Measurements from ENCODE around the gene MRPS35. TPM values are rescaled to one million over a fixed set of nuclear protein-coding genes. Genes with fewer than 3 reads are reported as not detected.

The MRPS35 gene
- total RNA-seq, 2 donors from 2014 or later, result 85.8 to 90.7 TPM

GRCh38 chr12:27672643-27673042 is 38.0 kb upstream of the MRPS35 start:
- Histone ChIP-seq H3K27ac (no peak overlapping the region), H3K36me3 (no peaks in the 10 kb centered on the region)

DNA sequence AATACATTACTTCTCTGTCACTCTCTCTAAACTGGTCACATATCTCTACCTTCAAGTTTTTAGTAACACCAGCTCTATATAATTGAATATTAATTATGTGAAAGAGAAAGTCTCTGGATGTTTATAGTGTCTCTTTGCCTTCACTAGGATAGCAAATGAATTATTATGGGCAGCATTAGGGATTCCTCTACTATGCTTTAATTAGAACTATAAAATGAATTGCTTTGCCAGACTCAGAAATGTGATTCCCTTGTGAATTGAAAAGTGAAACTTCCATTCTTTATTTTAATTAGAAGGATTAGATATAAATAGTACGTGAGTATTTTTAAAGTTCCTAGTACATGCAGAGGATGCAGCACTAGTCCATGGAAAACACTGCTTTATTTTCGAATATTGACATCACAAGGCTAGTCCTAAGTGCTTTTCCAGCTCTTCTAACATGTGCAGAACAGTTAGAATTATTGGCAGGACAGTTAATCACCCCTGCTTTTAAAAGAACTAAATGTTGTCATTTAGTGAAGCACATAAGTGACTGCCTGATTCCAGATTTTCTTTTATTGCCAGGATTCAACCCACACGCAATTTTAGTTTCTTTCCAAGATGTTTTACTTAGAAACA is 37.4 kb upstream of the MRPS35 start:
- Histone ChIP-seq H3K27ac (no peak overlapping the region), H3K36me3 (no peaks in the 10 kb centered on the region)
- intact Hi-C loops (cut with DNase I), result no loop called here

More at GRCh38 chr12:27672643-27673042, 38.0 kb upstream of the MRPS35 start:
- intact Hi-C loops (cut with DNase I), result no loop called here
- H3K9ac ChIP-seq (ENCODE audit: low read depth in 2 of 2, low read length in 2 of 2), result no peak overlapping the region
- H3K9me3 ChIP-seq, result no peaks in the 10 kb centered on the region
- TF ChIP-seq, protein P1, sequence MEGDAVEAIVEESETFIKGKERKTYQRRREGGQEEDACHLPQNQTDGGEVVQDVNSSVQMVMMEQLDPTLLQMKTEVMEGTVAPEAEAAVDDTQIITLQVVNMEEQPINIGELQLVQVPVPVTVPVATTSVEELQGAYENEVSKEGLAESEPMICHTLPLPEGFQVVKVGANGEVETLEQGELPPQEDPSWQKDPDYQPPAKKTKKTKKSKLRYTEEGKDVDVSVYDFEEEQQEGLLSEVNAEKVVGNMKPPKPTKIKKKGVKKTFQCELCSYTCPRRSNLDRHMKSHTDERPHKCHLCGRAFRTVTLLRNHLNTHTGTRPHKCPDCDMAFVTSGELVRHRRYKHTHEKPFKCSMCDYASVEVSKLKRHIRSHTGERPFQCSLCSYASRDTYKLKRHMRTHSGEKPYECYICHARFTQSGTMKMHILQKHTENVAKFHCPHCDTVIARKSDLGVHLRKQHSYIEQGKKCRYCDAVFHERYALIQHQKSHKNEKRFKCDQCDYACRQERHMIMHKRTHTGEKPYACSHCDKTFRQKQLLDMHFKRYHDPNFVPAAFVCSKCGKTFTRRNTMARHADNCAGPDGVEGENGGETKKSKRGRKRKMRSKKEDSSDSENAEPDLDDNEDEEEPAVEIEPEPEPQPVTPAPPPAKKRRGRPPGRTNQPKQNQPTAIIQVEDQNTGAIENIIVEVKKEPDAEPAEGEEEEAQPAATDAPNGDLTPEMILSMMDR (IDR thresholded peaks at IDR 0.05), result no peak
- H3K4me1 ChIP-seq, result no peaks in the 10 kb centered on the region
- no peaks in the 10 kb centered on the region for H3K27me3 ChIP-seq
- H3K4me3 ChIP-seq, result no peak overlapping the region
- no peak for DNase-seq

DNA sequence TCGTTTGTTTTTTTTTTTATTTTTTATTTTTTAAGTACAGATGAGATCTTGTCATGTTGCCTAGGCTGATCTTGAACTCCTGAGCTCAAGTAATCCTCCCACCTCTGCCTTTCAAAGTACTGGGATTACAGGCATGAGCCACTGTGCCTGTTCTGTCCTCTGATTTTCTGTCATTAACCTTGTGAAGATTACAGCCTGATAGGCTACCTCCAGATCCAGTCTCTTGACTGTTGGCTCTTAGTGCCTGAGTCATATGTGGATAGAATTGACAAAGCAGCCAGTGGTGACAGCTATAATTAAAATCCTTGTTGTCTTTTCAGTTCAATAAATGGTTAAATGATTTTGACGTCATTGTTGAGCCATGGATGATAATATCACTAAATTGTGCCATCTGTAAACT is 35.6 kb upstream of the MRPS35 start:
- H3K27ac ChIP-seq, result no peak overlapping the region
- TF ChIP-seq, protein P1 (IDR thresholded peaks at IDR 0.05), result no peak
- no peak for DNase-seq
- intact Hi-C loops (cut with DNase I), result no loop called here
- no peaks in the 10 kb centered on the region for H3K4me1 ChIP-seq
- no peaks in the 10 kb centered on the region for H3K9me3 ChIP-seq
- H3K36me3 ChIP-seq, result no peaks in the 10 kb centered on the region
- H3K27me3 ChIP-seq, result no peaks in the 10 kb centered on the region
- no peak overlapping the region for H3K9ac ChIP-seq (ENCODE audit: low read depth in 2 of 2, low read length in 2 of 2)
- no peak overlapping the region for H3K4me3 ChIP-seq

More for the DNA sequence above, 37.4 kb upstream of the MRPS35 start:
- TF ChIP-seq, protein P1 (IDR thresholded peaks at IDR 0.05), result no peak
- Histone ChIP-seq H3K4me1 (no peaks in the 10 kb centered on the region), H3K4me3 (no peak overlapping the region), H3K9ac (ENCODE audit: low read depth in 2 of 2, low read length in 2 of 2) (no peak overlapping the region), H3K9me3 (no peaks in the 10 kb centered on the region), H3K27me3 (no peaks in the 10 kb centered on the region)
- no peak for DNase-seq

- Histone ChIP-seq H3K4me1 (no peaks in the 10 kb centered on the region), H3K36me3 (no peaks in the 10 kb centered on the region), H3K27me3 (no peaks in the 10 kb centered on the region), H3K9me3 (no peaks in the 10 kb centered on the region), H3K27ac (peak overlapping the region; percentile 6), H3K4me3 (no peak overlapping the region), H3K9ac (ENCODE audit: low read depth in 2 of 2, low read length in 2 of 2) (no peak overlapping the region)
- intact Hi-C loops (cut with DNase I), result no loop called here
- no peak for DNase-seq
- TF ChIP-seq, protein P1 (IDR thresholded peaks at IDR 0.05), result no peak
Measured at GRCh38 chr12:27680619-27681018, 30.0 kb upstream of the MRPS35 start.

DNA sequence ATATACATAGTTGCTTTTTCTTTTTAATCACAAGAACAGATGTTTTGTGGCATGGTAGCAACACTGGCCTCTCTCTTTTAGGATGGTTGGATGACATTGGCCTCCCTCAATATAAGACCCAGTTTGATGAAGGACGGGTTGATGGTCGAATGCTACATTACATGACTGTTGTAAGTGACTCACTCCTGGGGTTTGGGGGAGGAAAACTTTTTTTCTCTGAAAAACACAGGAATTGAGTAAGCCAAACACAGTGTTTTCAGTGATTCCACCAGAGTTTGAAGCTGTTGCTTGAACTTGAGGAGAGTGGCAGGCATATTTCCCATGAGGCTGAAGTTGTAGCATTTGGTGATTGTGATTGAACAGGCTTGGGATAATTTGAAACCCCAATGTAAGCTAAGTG is 28.1 kb upstream of the MRPS35 start:
- intact Hi-C loops (cut with DNase I), result no loop called here
- H3K9me3 ChIP-seq, result no peaks in the 10 kb centered on the region
- no peak overlapping the region for H3K4me3 ChIP-seq
- no peaks in the 10 kb centered on the region for H3K27me3 ChIP-seq
- no peak overlapping the region for H3K27ac ChIP-seq
- no peak overlapping the region for H3K9ac ChIP-seq (ENCODE audit: low read depth in 2 of 2, low read length in 2 of 2)
- no peaks in the 10 kb centered on the region for H3K4me1 ChIP-seq
- DNase-seq, result no peak
- TF ChIP-seq, protein P1 (IDR thresholded peaks at IDR 0.05), result no peak
- no peaks in the 10 kb centered on the region for H3K36me3 ChIP-seq

Measured in colonic mucosa (tissue), 4 donors.